ENCODE data around the gene CUL4A. TPM values are rescaled to one million over a fixed set of nuclear protein-coding genes. Genes with fewer than 3 reads are reported as not detected.
A peak's percentile ranks its signal among the peaks of the same experiment; 100 is the strongest.

The CUL4A gene
- total and polyA plus RNA-seq, 2 donors (not counting 3 experiments of a cell fraction or from before 2014, with no cell fraction given): 37.9 to 80.0 TPM

GRCh38 chr13:113208421-113209335, 735 bp upstream of the CUL4A start, which contains the start of gene PCID2:
PCID2 (minus strand) TSS chr13:113208669; CDS start chr13:113208634, 35 bp downstream.
- peaks cover 87% of the 10 kb centered on the region for H3K79me2 ChIP-seq (ENCODE audit: control insufficient read depth, insufficient read depth, low read length)
- ChIA-PET CTCF (interaction anchor here (1.0 to 1.8 kb wide), 2 partner anchors 21 to 52 kb away, joined by 3 to 4 read pairs; no protein-coding TSS in a partner anchor), POLR2A (interaction anchor here (1.4 to 1.8 kb wide), 2 partner anchors 17 to 22 kb away, joined by 3 to 6 read pairs; no protein-coding TSS in a partner anchor)
- peak within 1 kb of the TSS; percentile 98 for H3K9ac ChIP-seq (replicated peaks; ENCODE audit: extremely low read depth, insufficient read depth, low read length)
- H3K9me3 ChIP-seq (replicated peaks; ENCODE audit: control insufficient read depth, insufficient read depth, low read length): no peaks in the 10 kb centered on the region
- dilution Hi-C loops (cut with MboI; ENCODE audit: extremely low pct_ligation_motif_present, low sequenced_read_pairs): no loop called here
- peak within 1 kb of the TSS; percentile 76 for H3K4me2 ChIP-seq (ENCODE audit: insufficient read depth, low read length)
- peak within 1 kb of the TSS; percentile 98 for H3K27ac ChIP-seq (ENCODE audit: insufficient read depth, low read depth, low read length)
- no peaks in the 10 kb centered on the region for H3K9me1 ChIP-seq (replicated peaks; ENCODE audit: control insufficient read depth, extremely low read depth, insufficient read depth, low read length)
- H3K4me1 ChIP-seq (ENCODE audit: control insufficient read depth, extremely low read depth, insufficient read depth, low read length): peaks cover 19% of the 10 kb centered on the region
- H4K20me1 ChIP-seq (replicated peaks; ENCODE audit: control insufficient read depth, extremely low read depth, insufficient read depth, low read length): no peaks in the 10 kb centered on the region
- no peaks in the 10 kb centered on the region for H3K27me3 ChIP-seq (ENCODE audit: control insufficient read depth in 2 of 2, insufficient read depth in 2 of 2, low read length in 2 of 2)
- peaks cover 0 to 2% of the 10 kb centered on the region in 2 experiments for H3K36me3 ChIP-seq (ENCODE audit: control insufficient read depth in 2 of 2, extremely low read depth in 1 of 2, insufficient read depth in 2 of 2, low read length in 2 of 2)
- BruUV-seq (replicated peaks): no TSS peak
- peak within 1 kb of the TSS; percentile 73 to 92 (median 91) for H3K4me3 ChIP-seq (replicated peaks in 1 of 3; ENCODE audit: insufficient read depth in 1 of 3, low read depth in 1 of 3, low read length in 3 of 3)
- H2AFZ ChIP-seq (ENCODE audit: low read depth, low read length): peak within 1 kb of the TSS; percentile 84
- intact Hi-C loops (cut with micrococcal nuclease): loop anchor here (1.0 to 5.0 kb wide), 5 partner anchors 21 to 266 kb away; no protein-coding TSS in a partner anchor
- peak; percentile 85 for DNase-seq (ENCODE audit: low read depth, low spot score)
- peak; percentile 90 for TF ChIP-seq POLR2AphosphoS5 (IDR thresholded peaks at IDR 0.05; ENCODE audit: insufficient read depth, low read depth, low read length)
- TF ChIP-seq MYC (IDR thresholded peaks at IDR 0.05; ENCODE audit: low read depth, low read length): peak; percentile 34
- TF ChIP-seq GATA2 (IDR thresholded peaks at IDR 0.05; ENCODE audit: insufficient read depth, insufficient read length, low read depth, low read length): no peak
- no peak for TF ChIP-seq CTCF (IDR thresholded peaks at IDR 0.05; ENCODE audit: extremely low read depth in 1 of 2, insufficient read depth in 1 of 2, low read depth in 1 of 2, low read length in 2 of 2)
- TF ChIP-seq FOS (IDR thresholded peaks at IDR 0.05; ENCODE audit: borderline replicate concordance, insufficient read depth, low read length): no peak
- no peak for TF ChIP-seq MAX (IDR thresholded peaks at IDR 0.05; ENCODE audit: insufficient read depth, insufficient read length)
- peak; percentile 78 for TF ChIP-seq POLR2A (IDR thresholded peaks at IDR 0.05; ENCODE audit: low read depth, low read length)
- FAIRE-seq: peak; percentile 80

All from endothelial cell of umbilical vein (primary cell).